ENCODE measurements around the gene F10. TPM values are rescaled to one million over a fixed set of nuclear protein-coding genes. Genes with fewer than 3 reads are reported as not detected.

The F10 gene
- total RNA-seq, 1 experiment from 2014 or later, result 0.18 TPM

DNA sequence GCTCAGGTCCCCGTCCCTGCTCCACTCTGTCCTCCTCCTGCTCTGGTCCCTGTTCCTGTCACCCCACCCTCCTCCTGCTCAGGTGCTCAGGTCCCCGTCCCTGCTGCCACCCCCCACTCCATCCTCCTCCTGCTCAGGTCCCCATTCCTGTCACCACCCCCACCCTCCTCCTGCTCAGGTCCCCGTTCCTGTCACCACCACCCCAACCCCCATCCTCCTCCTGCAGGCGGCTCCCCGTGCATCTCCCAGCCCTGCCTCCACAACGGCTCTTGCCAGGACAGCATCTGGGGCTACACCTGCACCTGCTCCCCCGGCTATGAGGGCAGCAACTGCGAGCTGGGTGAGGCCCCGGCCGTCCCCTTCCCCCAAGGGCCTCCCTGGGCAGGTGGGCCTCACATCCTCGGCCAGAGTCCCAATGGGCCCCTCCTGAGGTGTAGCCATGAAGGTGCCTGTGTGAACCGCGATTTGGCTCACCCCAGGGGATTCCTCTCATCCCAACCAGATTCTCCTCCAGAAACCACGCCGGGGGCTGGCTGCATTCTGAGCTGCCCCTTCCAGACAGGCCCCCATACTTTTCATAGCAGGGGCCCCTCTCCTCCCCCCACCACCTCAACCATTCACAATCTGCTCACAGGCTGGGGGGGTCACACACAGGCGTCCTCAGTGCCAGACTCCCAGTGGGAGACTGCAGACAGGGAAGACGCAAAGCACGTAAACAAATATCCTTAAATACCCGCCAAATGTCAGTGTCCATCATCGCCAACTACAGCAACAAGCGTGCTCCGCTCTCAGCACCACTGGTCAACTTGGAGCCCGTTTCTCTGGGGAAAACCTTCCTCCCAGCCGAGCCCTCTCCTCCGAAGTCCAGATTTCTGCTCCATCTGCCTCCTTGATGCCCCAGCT is 40.4 kb downstream of the F10 start:
- Histone ChIP-seq H3K4me1 (ENCODE audit: control insufficient read depth, insufficient read depth, low read length) (no peaks in the 10 kb centered on the region; the same call in 1 of the 2 replicates), H3K36me3 (ENCODE audit: control insufficient read depth, insufficient read depth, low read length) (no peaks in the 10 kb centered on the region), H3K27me3 (ENCODE audit: control insufficient read depth, insufficient read depth, low read length) (no peaks in the 10 kb centered on the region), H3K4me3 (ENCODE audit: low read depth in 2 of 2, low read length in 2 of 2) (no peak overlapping the region), H3K9me3 (ENCODE audit: control insufficient read depth, insufficient read depth, low read depth, low read length) (no peaks in the 10 kb centered on the region), H3K27ac (ENCODE audit: low read length) (no peak overlapping the region)
- in situ Hi-C loops (cut with HindIII; ENCODE audit: low pct_unique_long_range_greater_than_20kb, low sequenced_read_pairs), result no loop called here
- BruUV-seq (replicated peaks), result no TSS peak
- DNase-seq (ENCODE audit: low read depth, low spot score), result no peak
- intact Hi-C loops (cut with micrococcal nuclease; ENCODE audit: unreplicated experiment), result no loop called here
- ChIA-PET CTCF (interaction anchor here (0.5 to 0.7 kb wide), 2 partner anchors 16 to 126 kb away, joined by 3 read pairs; no protein-coding TSS in a partner anchor), POLR2A (no interaction called here)
- TF ChIP-seq REST (IDR thresholded peaks at IDR 0.05; ENCODE audit: insufficient read depth in 1 of 2, low read depth in 2 of 2, low read length in 1 of 2) (no peak), POLR2AphosphoS5 (IDR thresholded peaks at IDR 0.05; ENCODE audit: low read depth, low read length) (no peak), TCF7L2 (IDR thresholded peaks at IDR 0.05; ENCODE audit: low read depth, low read length) (no peak), CTCF (IDR thresholded peaks at IDR 0.05) (no peak), SIN3A (IDR thresholded peaks at IDR 0.05; ENCODE audit: borderline replicate concordance, insufficient read depth, low read depth, low read length) (no peak)
- ATAC-seq, result peak; percentile 52; the same call in 1 of the 2 replicates

DNA sequence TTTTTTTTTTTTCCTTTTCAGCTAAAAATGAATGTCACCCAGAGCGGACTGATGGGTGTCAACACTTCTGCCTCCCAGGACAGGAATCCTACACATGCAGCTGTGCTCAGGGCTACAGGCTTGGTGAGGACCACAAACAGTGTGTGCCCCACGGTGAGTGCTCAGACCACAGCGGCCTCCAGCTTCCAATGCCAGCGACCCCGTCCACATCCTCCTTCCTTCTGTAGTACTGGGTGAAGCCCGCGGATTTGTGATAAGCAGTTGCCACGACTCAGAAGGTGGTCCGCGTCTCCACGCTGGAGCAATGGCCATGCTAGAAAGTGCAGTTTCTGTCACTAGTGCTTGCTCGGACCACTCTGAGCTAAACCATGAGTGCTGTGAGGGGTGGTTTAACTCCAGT is 41.9 kb downstream of the F10 start:
- Histone ChIP-seq H3K9me3 (ENCODE audit: control insufficient read depth, insufficient read depth, low read depth, low read length) (no peaks in the 10 kb centered on the region), H3K36me3 (ENCODE audit: control insufficient read depth, insufficient read depth, low read length) (no peaks in the 10 kb centered on the region), H3K27ac (ENCODE audit: low read length) (no peak overlapping the region), H3K27me3 (ENCODE audit: control insufficient read depth, insufficient read depth, low read length) (no peaks in the 10 kb centered on the region), H3K4me1 (ENCODE audit: control insufficient read depth, insufficient read depth, low read length) (no peaks in the 10 kb centered on the region; the same call in 1 of the 2 replicates), H3K4me3 (ENCODE audit: low read depth in 2 of 2, low read length in 2 of 2) (no peak overlapping the region)
- no peak for DNase-seq (ENCODE audit: low read depth, low spot score)
- intact Hi-C loops (cut with micrococcal nuclease; ENCODE audit: unreplicated experiment) (no loop called here), in situ Hi-C loops (cut with HindIII; ENCODE audit: low pct_unique_long_range_greater_than_20kb, low sequenced_read_pairs) (no loop called here)
- no TSS peak for BruUV-seq (replicated peaks)
- CTCF ChIA-PET, result no interaction called here
- TF ChIP-seq TCF7L2 (IDR thresholded peaks at IDR 0.05; ENCODE audit: low read depth, low read length) (no peak), SIN3A (IDR thresholded peaks at IDR 0.05; ENCODE audit: borderline replicate concordance, insufficient read depth, low read depth, low read length) (no peak), POLR2AphosphoS5 (IDR thresholded peaks at IDR 0.05; ENCODE audit: low read depth, low read length) (no peak), CTCF (IDR thresholded peaks at IDR 0.05) (no peak), REST (IDR thresholded peaks at IDR 0.05; ENCODE audit: insufficient read depth in 1 of 2, low read depth in 2 of 2, low read length in 1 of 2) (no peak)
- POLR2A ChIA-PET, result no interaction called here
- ATAC-seq, result no peak

Data from Panc1 (cell line).